ENCODE measurements around the gene KATNB1. TPM values are rescaled to one million over a fixed set of nuclear protein-coding genes. Genes with fewer than 3 reads are reported as not detected.

KATNB1 gene
- total RNA-seq, 4 donors from 2014 or later, result 16.8 to 30.2 (median 21.0) TPM

GRCh38 chr16:57738844-57739243 is 3.3 kb downstream of the KATNB1 start:
- WGBS, 2 donors, result 91 to 95% methylated on average over 5 to 6 of the region's 7 CpGs
- intact Hi-C loops (cut with DNase I), result no loop called here
- Histone ChIP-seq H3K27me3 (no peaks in the 10 kb centered on the region), H3K27ac (no peak overlapping the region), H3K4me3 (no peak overlapping the region), H3K9me3 (no peaks in the 10 kb centered on the region), H3K4me1 (peaks cover 30 to 60% (median 41%) of the 10 kb centered on the region in 3 donors), H3K36me3 (peaks cover 0 to 9% (median 0%) of the 10 kb centered on the region in 3 donors)
- no peak for DNase-seq
- TF ChIP-seq POLR2A (IDR thresholded peaks at IDR 0.05), result no peak

GRCh38 chr16:57739756-57740422 is 4.3 kb downstream of the KATNB1 start:
- Histone ChIP-seq H3K4me1 (peaks cover 24 to 51% (median 36%) of the 10 kb centered on the region in 3 donors), H3K27me3 (no peaks in the 10 kb centered on the region), H3K9me3 (no peaks in the 10 kb centered on the region), H3K4me3 (no peak overlapping the region), H3K27ac (peak overlapping the region; percentile 67 to 84 (median 72)), H3K36me3 (peaks cover 0 to 17% (median 4%) of the 10 kb centered on the region in 3 donors)
- TF ChIP-seq CTCF (IDR thresholded peaks at IDR 0.05) (no peak), POLR2A (IDR thresholded peaks at IDR 0.05) (peak in 1 of 4 donors; percentile 11)
- no peak for DNase-seq
- intact Hi-C loops (cut with DNase I), result no loop called here
- 60 to 62% methylated on average over 2 to 9 of the region's 18 CpGs for WGBS, 2 donors

- TF ChIP-seq POLR2A (IDR thresholded peaks at IDR 0.05), result peak in 1 of 4 donors; percentile 1
- TF ChIP-seq CTCF (IDR thresholded peaks at IDR 0.05), result no peak
- no peak for DNase-seq
- Histone ChIP-seq H3K27me3 (no peaks in the 10 kb centered on the region), H3K4me1 (peaks cover 23 to 51% (median 36%) of the 10 kb centered on the region in 3 donors), H3K9me3 (no peaks in the 10 kb centered on the region), H3K27ac (peak overlapping the region; percentile 67 to 84 (median 72)), H3K4me3 (no peak overlapping the region), H3K36me3 (peaks cover 0 to 19% (median 4%) of the 10 kb centered on the region in 3 donors)
- intact Hi-C loops (cut with DNase I), result no loop called here
- 38 to 63% methylated on average over 4 to 8 of the region's 24 CpGs for WGBS, 2 donors
These were observed 5.0 kb downstream of the KATNB1 start for GRCh38 chr16:57740423-57741071.

DNA sequence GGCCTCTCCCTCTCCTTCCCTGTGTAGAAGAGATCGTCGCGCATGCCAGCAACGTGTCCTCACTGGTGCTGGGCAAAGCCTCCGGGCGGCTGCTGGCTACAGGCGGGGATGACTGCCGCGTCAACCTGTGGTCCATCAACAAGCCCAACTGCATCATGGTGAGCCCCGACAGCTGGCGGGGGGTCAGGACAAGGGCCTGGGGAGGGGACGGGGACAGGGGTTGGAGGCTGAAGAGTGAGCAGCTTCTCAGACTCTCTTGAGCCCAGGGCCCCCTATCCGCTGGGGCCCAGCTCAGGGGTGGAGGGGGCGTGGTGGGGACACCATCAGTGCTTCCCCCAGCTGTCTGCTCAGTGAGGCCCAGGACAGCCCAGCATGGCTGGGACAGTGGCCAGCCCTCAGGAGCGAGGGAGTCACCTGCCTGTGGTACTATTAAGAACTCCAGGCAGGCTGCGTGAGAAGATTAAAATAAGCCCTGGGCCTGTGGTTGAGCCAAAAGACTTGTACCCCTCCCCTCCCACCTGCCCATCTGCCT is 6.2 kb downstream of the KATNB1 start:
- H3K27ac ChIP-seq, result peak overlapping the region in 1 of 4 donors; percentile 2
- no peaks in the 10 kb centered on the region for H3K27me3 ChIP-seq
- no peak overlapping the region for H3K4me3 ChIP-seq
- H3K9me3 ChIP-seq, result no peaks in the 10 kb centered on the region
- intact Hi-C loops (cut with DNase I), result no loop called here
- 56 to 69% methylated on average over 2 to 4 of the region's 16 CpGs for WGBS, 2 donors
- DNase-seq, result no peak
- TF ChIP-seq POLR2A (IDR thresholded peaks at IDR 0.05) (no peak), CTCF (IDR thresholded peaks at IDR 0.05) (no peak)
- H3K36me3 ChIP-seq, result peaks cover 0 to 21% (median 4%) of the 10 kb centered on the region in 3 donors
- peaks cover 16 to 40% (median 29%) of the 10 kb centered on the region in 3 donors for H3K4me1 ChIP-seq

- no peaks in the 10 kb centered on the region for H3K9me3 ChIP-seq
- no peak for DNase-seq
- peaks cover 0 to 29% (median 4%) of the 10 kb centered on the region in 3 donors for H3K36me3 ChIP-seq
- peaks cover 9 to 32% (median 24%) of the 10 kb centered on the region in 3 donors for H3K4me1 ChIP-seq
- no peak overlapping the region for H3K4me3 ChIP-seq
- no peak overlapping the region for H3K27ac ChIP-seq
- WGBS, 2 donors, result 37 to 70% methylated on average over 3 to 4 of the region's 4 CpGs
- no peaks in the 10 kb centered on the region for H3K27me3 ChIP-seq
- TF ChIP-seq CTCF (IDR thresholded peaks at IDR 0.05) (no peak), POLR2A (IDR thresholded peaks at IDR 0.05) (no peak)
- intact Hi-C loops (cut with DNase I), result no loop called here
These were observed 7.0 kb downstream of the KATNB1 start for GRCh38 chr16:57742543-57742942.
